Dorsolateral prefrontal cortex (tissue), 118 donors: ENCODE data around the gene TGM1. TPM values are rescaled to one million over a fixed set of nuclear protein-coding genes. Genes with fewer than 3 reads are reported as not detected.

ENCODE experiments used
- total RNA-seq, 120 experiments: library from RNA; stranded (reverse); gene quantifications; one replicate each; pipeline versions ENCODE4 v1.2.3 to v1.2.4, GENCODE V29; 2022

The TGM1 gene
- total RNA-seq, 120 experiments from 2014 or later, result 1.4 to 15.9 (median 6.2) TPM

Other genes starting within 250 kb of the TGM1 start
- gene CARMIL3, start 211.2 kb downstream of the TGM1 start, total RNA-seq, result 10 to 100 TPM in 74 of 120 experiments, 1 to 10 TPM in 46; 6.6 to 22.8 (median 11.2) TPM
- 100 to 1,000 TPM in 5 of 120 experiments, 10 to 100 TPM in 115; 35.8 to 117 (median 63.9) TPM for gene CPNE6, start 191.6 kb downstream of the TGM1 start, total RNA-seq
- gene PCK2, start 168.9 kb downstream of the TGM1 start, total RNA-seq, result 10 to 100 TPM in 7 of 120 experiments, 1 to 10 TPM in 113; 2.6 to 11.6 (median 6.5) TPM
- gene DCAF11, start 148.4 kb downstream of the TGM1 start, total RNA-seq, result 100 to 1,000 TPM in 3 of 120 experiments, 10 to 100 TPM in 117; 58.6 to 104 (median 77.7) TPM
- gene NRL, start 148.2 kb downstream of the TGM1 start, total RNA-seq, result 1 to 10 TPM; 1.7 to 6.4 (median 3.6) TPM
- 1 to 10 TPM in 41 of 120 experiments, under 1 TPM in 36, not detected in 43; 0.35 to 3.0 (median 1.0) TPM for gene FITM1, start 132.5 kb downstream of the TGM1 start, total RNA-seq
- gene PSME1, start 127.0 kb downstream of the TGM1 start, total RNA-seq, result 10 to 100 TPM; 36.4 to 74.9 (median 51.1) TPM
- 10 to 100 TPM; 11.7 to 41.5 (median 24.6) TPM for gene EMC9, start 121.6 kb downstream of the TGM1 start, total RNA-seq
- gene PSME2, start 116.6 kb downstream of the TGM1 start, total RNA-seq, result 10 to 100 TPM; 34.3 to 88.4 (median 49.8) TPM
- gene RNF31, start 115.7 kb downstream of the TGM1 start, total RNA-seq, result 10 to 100 TPM; 30.4 to 89.6 (median 50.6) TPM
- gene IRF9, start 101.9 kb downstream of the TGM1 start, total RNA-seq, result 100 to 1,000 TPM in 27 of 120 experiments, 10 to 100 TPM in 93; 38.3 to 321 (median 79.1) TPM
- 10 to 100 TPM; 15.6 to 54.3 (median 25.4) TPM for gene REC8, start 91.1 kb downstream of the TGM1 start, total RNA-seq
- gene IPO4, start 74.4 kb downstream of the TGM1 start, total RNA-seq, result 10 to 100 TPM in 101 of 120 experiments, 1 to 10 TPM in 19; 6.1 to 23.8 (median 12.8) TPM
- 10 to 100 TPM; 10.5 to 30.9 (median 22.4) TPM for gene TM9SF1, start 67.7 kb downstream of the TGM1 start, total RNA-seq
- 1 to 10 TPM in 37 of 120 experiments, under 1 TPM in 46, not detected in 37; 0.29 to 2.9 (median 0.90) TPM for gene TSSK4, start 57.5 kb downstream of the TGM1 start, total RNA-seq
- gene CHMP4A, start 49.7 kb downstream of the TGM1 start, total RNA-seq, result 10 to 100 TPM; 36.8 to 89.6 (median 58.1) TPM
- gene MDP1, start 47.1 kb downstream of the TGM1 start, total RNA-seq, result 10 to 100 TPM; 11.6 to 33.6 (median 23.0) TPM
- gene NEDD8, start 30.8 kb downstream of the TGM1 start, total RNA-seq, result 100 to 1,000 TPM; 101 to 287 (median 196) TPM
- gene GMPR2, start 30.2 kb downstream of the TGM1 start, total RNA-seq, result 10 to 100 TPM; 52.1 to 93.5 (median 74.3) TPM
- gene TINF2, start 20.6 kb downstream of the TGM1 start, total RNA-seq, result 10 to 100 TPM; 31.9 to 73.8 (median 52.4) TPM
- gene RABGGTA, start 8.4 kb upstream of the TGM1 start, total RNA-seq, result 10 to 100 TPM; 22.9 to 63.2 (median 35.7) TPM
- 10 to 100 TPM; 14.1 to 34.4 (median 22.4) TPM for gene DHRS1, start 36.6 kb upstream of the TGM1 start, total RNA-seq
- 10 to 100 TPM; 21.2 to 33.3 (median 26.9) TPM for gene NOP9, start 36.7 kb upstream of the TGM1 start, total RNA-seq
- 1 to 10 TPM in 115 of 120 experiments, under 1 TPM in 5; 0.57 to 6.4 (median 2.2) TPM for gene CIDEB, start 44.8 kb upstream of the TGM1 start, total RNA-seq
- 1 to 10 TPM; 1.7 to 5.6 (median 3.1) TPM for gene LTB4R2, start 47.0 kb upstream of the TGM1 start, total RNA-seq
- gene LTB4R, start 48.3 kb upstream of the TGM1 start, total RNA-seq, result 1 to 10 TPM; 1.1 to 7.0 (median 2.7) TPM
- 10 to 100 TPM in 49 of 120 experiments, 1 to 10 TPM in 71; 2.6 to 21.6 (median 8.7) TPM for gene ADCY4, start 71.9 kb upstream of the TGM1 start, total RNA-seq
- gene RIPK3, start 76.8 kb upstream of the TGM1 start, total RNA-seq, result 1 to 10 TPM in 90 of 120 experiments, under 1 TPM in 28, not detected in 2; 0.23 to 5.4 (median 1.5) TPM
- gene NFATC4, start 105.0 kb upstream of the TGM1 start, total RNA-seq, result 10 to 100 TPM in 118 of 120 experiments, 1 to 10 TPM in 2; 7.6 to 62.6 (median 19.4) TPM
- 10 to 100 TPM in 9 of 120 experiments, 1 to 10 TPM in 111; 2.3 to 15.3 (median 6.3) TPM for gene NYNRIN, start 135.8 kb upstream of the TGM1 start, total RNA-seq
- 1 to 10 TPM in 118 of 120 experiments, under 1 TPM in 2; 0.71 to 8.3 (median 3.4) TPM for gene CBLN3, start 166.5 kb upstream of the TGM1 start, total RNA-seq
- 10 to 100 TPM; 13.3 to 43.5 (median 23.9) TPM for gene KHNYN, start 166.8 kb upstream of the TGM1 start, total RNA-seq
- 100 to 1,000 TPM in 1 of 120 experiments, 10 to 100 TPM in 119; 55.2 to 101 (median 73.3) TPM for gene SDR39U1, start 179.6 kb upstream of the TGM1 start, total RNA-seq
- gene CMA1, start 245.1 kb upstream of the TGM1 start, total RNA-seq, result not detected